RWPE1 (cell line): ENCODE data around the gene GGT5.
"Not testable (repeated sequence)": the region's sequence is repeated elsewhere in the genome, so short reads cannot be mapped to it uniquely, and the experiment has no call there.

Source experiments
- CTCF ChIA-PET: fragments of 350-600 bp; sonication (Branson Sonifier 250); formaldehyde crosslinking; extraction: SDS; loops from one replicate; lab custom pipeline; 2021; lab: Yijun Ruan, JAX
- POLR2A ChIA-PET: fragments of 400-600 bp; formaldehyde crosslinking; extraction: SDS; loops from one replicate; lab custom pipeline; 2020; ENCODE audit warnings: antibody characterized with exemption; ENCODE audit not compliant: low non-redundant PET; lab: Yijun Ruan, JAX
- DNase-seq: peaks from one replicate; pipeline ENCODE4 v3.0.0; 2012; ENCODE audit warnings: low spot score
- H3K27ac ChIP-seq: fragments of 450-650 bp; 2 replicates; pipeline ENCODE4 v1.5.1; 2017
- CTCF ChIP-seq: fragments of 450-650 bp; conservative IDR thresholded peaks from 2 replicates; pipeline ENCODE4 v1.5.1; 2017; ENCODE audit warnings: low read depth, mild to moderate bottlenecking

The GGT5 gene

GRCh38 chr22:24247564-24248344 is 2.9 kb upstream of the GGT5 start:
- H3K27ac ChIP-seq: peak overlapping the region; percentile 70
- ChIA-PET POLR2A (no interaction called here), CTCF (interaction anchor here (0.6 to 1.2 kb wide), 9 partner anchors 28 to 359 kb away, joined by 3 to 9 read pairs (median 4); no protein-coding TSS in a partner anchor)
- peak; percentile 85 for TF ChIP-seq CTCF
- peak; percentile 86 for DNase-seq

GRCh38 chr22:24247011-24247507 is 2.2 kb upstream of the GGT5 start:
- ChIA-PET CTCF (interaction anchor here (0.6 to 1.2 kb wide), 7 partner anchors 27 to 295 kb away, joined by 3 to 8 read pairs (median 3); no protein-coding TSS in a partner anchor), POLR2A (no interaction called here)
- H3K27ac ChIP-seq: peak overlapping the region; percentile 70
- TF ChIP-seq CTCF: no peak
- no peak for DNase-seq

- CTCF ChIA-PET, DNase-seq, POLR2A ChIA-PET: not testable (repeated sequence)
- peak overlapping the region; percentile 43; the same call in 1 of the 2 replicates for H3K27ac ChIP-seq
These were observed 991 bp upstream of the GGT5 start for GRCh38 chr22:24245584-24246561.

DNA sequence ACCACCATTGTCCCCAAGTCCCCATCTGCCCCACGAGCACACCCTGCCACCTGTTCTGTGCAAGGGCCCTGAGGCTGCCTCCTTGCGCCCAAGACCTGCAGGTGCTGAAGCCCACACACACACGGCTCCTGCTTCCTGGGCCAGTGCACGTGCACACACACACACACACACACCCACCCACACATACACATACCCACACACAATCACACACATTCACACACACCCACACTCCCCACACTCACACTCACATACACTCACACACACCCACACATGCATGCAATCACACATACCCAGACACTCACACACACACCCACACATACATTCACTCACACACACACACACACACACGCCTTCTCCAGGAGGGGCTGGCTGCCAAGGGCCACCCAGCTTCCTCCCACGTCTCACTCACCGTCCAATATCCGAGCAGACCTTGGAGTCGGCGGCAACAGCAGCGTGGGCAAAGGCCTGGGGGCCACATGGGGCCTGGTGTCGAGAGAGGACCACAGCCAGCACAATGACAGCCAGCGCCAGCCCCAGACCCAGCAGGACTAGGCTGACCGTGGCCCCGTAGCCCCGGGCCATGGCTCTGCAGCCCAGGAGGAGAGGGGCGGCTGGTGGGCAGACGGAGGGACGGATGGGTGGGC is 616 bp downstream of the GGT5 start:
- TF ChIP-seq CTCF: no peak
- ChIA-PET CTCF (no interaction called here), POLR2A (no interaction called here)
- peak overlapping the region; percentile 54 for H3K27ac ChIP-seq
- DNase-seq: no peak

- DNase-seq: not testable (repeated sequence)
These were observed 1.5 kb downstream of the GGT5 start for GRCh38 chr22:24243417-24243816.

DNA sequence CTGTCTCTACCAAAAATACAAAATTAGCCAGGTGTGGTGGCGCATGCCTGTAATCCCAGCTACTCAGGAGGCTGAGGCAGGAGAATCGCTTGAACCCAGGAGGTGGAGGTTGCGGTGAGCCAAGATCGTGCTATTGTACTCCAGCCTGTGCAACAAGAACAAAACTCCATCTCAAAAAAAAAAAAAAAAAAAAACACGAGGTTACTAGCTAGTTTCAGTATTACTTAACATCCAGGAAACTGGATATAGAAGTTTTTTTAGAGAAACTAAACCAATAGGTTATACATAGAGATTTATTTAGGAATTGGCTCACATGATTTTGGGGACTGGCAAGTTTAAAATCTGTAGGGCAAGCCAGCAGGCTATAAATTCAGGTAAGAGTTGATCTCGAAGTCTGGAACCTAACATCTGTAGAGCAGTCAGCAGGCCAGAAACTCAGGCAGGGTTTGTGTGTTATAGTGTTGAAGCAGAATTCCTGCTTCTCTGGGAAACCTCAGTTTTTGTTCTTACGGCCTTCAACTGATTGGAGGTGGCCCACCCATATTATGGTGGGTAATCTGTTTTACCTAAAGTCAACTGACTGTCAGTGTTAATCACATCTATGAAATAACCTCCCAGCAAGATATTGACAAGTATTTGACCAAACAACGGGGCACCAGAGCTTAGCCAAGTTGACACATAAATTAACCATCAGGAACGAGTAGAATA is 3.7 kb downstream of the GGT5 start:
- DNase-seq, CTCF ChIA-PET, POLR2A ChIA-PET, H3K27ac ChIP-seq: not testable (repeated sequence)

More at GRCh38 chr22:24243417-24243816, 1.5 kb downstream of the GGT5 start:
- CTCF ChIA-PET, POLR2A ChIA-PET: not testable (repeated sequence)
- peak overlapping the region; percentile 55 for H3K27ac ChIP-seq

DNA sequence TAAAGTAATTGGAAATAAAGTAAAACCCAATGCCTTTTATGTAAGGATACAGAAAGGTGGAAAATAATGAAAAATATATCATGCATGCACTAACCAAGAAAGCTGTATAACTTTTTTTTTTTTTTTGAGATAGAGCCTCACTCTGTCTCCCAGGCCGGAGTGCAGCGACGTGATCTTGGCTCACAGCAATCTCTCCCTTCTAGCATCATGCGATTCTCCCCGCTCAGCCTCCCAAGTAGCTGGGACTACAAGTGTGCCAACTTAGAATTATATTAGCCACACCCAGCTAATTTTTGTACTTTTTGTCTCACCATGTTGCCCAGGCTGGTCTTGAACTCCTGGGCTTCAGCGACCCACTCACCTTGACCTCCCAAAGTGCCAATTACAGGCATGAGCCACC is 4.5 kb downstream of the GGT5 start:
- DNase-seq: no peak
- POLR2A ChIA-PET: no interaction called here
- CTCF ChIA-PET: interaction anchor here (1.2 kb wide), 1 partner anchor 51 kb away, joined by 4 read pairs; no protein-coding TSS in a partner anchor
- no peak overlapping the region for H3K27ac ChIP-seq
- no peak for TF ChIP-seq CTCF

- H3K27ac ChIP-seq, CTCF ChIA-PET, POLR2A ChIA-PET, DNase-seq: not testable (repeated sequence)
These were observed 6.7 kb downstream of the GGT5 start for GRCh38 chr22:24238101-24238694.
